Measurements from ENCODE around the gene AKR1C8.

DNA sequence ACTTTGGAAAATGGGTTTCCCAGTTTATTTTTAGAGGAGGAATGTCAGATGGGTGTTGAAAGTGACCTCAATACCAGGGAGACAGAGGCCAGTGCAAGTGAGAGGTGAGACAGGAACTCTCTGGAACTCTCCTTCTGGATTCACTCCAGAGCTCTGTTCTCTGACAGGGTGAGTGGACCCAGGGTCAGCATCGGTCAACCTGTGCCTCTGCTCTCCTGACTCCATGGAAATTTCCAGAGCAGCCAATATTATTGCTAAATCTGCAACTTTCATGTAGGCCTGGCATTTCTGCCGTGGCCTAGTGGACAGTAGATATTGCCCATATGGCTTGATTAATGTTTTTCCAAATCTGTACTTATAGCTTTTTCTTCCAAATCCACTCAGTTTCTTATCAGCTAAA lies 31.9 kb upstream of the AKR1C8 start:
- TF ChIP-seq POLR2A (IDR thresholded peaks at IDR 0.05; ENCODE audit: insufficient read depth in 1 of 2, low read depth in 2 of 2, low read length in 2 of 2), result no peak
- TF ChIP-seq SRSF9 (IDR thresholded peaks at IDR 0.05; ENCODE audit: borderline replicate concordance, insufficient read depth, low read depth, low read length, poor library complexity, severe bottlenecking), result no peak
- TF ChIP-seq ZMAT3 (CRISPR knock-in tag; conservative IDR thresholded peaks at IDR 0.05), result no peak
- TF ChIP-seq, protein P1, sequence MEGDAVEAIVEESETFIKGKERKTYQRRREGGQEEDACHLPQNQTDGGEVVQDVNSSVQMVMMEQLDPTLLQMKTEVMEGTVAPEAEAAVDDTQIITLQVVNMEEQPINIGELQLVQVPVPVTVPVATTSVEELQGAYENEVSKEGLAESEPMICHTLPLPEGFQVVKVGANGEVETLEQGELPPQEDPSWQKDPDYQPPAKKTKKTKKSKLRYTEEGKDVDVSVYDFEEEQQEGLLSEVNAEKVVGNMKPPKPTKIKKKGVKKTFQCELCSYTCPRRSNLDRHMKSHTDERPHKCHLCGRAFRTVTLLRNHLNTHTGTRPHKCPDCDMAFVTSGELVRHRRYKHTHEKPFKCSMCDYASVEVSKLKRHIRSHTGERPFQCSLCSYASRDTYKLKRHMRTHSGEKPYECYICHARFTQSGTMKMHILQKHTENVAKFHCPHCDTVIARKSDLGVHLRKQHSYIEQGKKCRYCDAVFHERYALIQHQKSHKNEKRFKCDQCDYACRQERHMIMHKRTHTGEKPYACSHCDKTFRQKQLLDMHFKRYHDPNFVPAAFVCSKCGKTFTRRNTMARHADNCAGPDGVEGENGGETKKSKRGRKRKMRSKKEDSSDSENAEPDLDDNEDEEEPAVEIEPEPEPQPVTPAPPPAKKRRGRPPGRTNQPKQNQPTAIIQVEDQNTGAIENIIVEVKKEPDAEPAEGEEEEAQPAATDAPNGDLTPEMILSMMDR (CRISPR knock-in tag; IDR thresholded peaks at IDR 0.05), result no peak
- TF ChIP-seq, protein P2, sequence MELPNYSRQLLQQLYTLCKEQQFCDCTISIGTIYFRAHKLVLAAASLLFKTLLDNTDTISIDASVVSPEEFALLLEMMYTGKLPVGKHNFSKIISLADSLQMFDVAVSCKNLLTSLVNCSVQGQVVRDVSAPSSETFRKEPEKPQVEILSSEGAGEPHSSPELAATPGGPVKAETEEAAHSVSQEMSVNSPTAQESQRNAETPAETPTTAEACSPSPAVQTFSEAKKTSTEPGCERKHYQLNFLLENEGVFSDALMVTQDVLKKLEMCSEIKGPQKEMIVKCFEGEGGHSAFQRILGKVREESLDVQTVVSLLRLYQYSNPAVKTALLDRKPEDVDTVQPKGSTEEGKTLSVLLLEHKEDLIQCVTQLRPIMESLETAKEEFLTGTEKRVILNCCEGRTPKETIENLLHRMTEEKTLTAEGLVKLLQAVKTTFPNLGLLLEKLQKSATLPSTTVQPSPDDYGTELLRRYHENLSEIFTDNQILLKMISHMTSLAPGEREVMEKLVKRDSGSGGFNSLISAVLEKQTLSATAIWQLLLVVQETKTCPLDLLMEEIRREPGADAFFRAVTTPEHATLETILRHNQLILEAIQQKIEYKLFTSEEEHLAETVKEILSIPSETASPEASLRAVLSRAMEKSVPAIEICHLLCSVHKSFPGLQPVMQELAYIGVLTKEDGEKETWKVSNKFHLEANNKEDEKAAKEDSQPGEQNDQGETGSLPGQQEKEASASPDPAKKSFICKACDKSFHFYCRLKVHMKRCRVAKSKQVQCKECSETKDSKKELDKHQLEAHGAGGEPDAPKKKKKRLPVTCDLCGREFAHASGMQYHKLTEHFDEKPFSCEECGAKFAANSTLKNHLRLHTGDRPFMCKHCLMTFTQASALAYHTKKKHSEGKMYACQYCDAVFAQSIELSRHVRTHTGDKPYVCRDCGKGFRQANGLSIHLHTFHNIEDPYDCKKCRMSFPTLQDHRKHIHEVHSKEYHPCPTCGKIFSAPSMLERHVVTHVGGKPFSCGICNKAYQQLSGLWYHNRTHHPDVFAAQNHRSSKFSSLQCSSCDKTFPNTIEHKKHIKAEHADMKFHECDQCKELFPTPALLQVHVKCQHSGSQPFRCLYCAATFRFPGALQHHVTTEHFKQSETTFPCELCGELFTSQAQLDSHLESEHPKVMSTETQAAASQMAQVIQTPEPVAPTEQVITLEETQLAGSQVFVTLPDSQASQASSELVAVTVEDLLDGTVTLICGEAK (IDR thresholded peaks at IDR 0.05), result no peak
- TF ChIP-seq, protein P2 (CRISPR knock-in tag; IDR thresholded peaks at IDR 0.05), result no peak
- TF ChIP-seq, protein P3, sequence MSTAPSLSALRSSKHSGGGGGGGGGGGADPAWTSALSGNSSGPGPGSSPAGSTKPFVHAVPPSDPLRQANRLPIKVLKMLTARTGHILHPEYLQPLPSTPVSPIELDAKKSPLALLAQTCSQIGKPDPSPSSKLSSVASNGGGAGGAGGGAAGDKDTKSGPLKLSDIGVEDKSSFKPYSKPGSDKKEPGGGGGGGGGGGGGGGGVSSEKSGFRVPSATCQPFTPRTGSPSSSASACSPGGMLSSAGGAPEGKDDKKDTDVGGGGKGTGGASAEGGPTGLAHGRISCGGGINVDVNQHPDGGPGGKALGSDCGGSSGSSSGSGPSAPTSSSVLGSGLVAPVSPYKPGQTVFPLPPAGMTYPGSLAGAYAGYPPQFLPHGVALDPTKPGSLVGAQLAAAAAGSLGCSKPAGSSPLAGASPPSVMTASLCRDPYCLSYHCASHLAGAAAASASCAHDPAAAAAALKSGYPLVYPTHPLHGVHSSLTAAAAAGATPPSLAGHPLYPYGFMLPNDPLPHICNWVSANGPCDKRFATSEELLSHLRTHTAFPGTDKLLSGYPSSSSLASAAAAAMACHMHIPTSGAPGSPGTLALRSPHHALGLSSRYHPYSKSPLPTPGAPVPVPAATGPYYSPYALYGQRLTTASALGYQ (CRISPR knock-in tag; IDR thresholded peaks at IDR 0.05), result no peak
- TF ChIP-seq, protein P4, sequence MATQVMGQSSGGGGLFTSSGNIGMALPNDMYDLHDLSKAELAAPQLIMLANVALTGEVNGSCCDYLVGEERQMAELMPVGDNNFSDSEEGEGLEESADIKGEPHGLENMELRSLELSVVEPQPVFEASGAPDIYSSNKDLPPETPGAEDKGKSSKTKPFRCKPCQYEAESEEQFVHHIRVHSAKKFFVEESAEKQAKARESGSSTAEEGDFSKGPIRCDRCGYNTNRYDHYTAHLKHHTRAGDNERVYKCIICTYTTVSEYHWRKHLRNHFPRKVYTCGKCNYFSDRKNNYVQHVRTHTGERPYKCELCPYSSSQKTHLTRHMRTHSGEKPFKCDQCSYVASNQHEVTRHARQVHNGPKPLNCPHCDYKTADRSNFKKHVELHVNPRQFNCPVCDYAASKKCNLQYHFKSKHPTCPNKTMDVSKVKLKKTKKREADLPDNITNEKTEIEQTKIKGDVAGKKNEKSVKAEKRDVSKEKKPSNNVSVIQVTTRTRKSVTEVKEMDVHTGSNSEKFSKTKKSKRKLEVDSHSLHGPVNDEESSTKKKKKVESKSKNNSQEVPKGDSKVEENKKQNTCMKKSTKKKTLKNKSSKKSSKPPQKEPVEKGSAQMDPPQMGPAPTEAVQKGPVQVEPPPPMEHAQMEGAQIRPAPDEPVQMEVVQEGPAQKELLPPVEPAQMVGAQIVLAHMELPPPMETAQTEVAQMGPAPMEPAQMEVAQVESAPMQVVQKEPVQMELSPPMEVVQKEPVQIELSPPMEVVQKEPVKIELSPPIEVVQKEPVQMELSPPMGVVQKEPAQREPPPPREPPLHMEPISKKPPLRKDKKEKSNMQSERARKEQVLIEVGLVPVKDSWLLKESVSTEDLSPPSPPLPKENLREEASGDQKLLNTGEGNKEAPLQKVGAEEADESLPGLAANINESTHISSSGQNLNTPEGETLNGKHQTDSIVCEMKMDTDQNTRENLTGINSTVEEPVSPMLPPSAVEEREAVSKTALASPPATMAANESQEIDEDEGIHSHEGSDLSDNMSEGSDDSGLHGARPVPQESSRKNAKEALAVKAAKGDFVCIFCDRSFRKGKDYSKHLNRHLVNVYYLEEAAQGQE (IDR thresholded peaks at IDR 0.05; ENCODE audit: borderline replicate concordance in 1 of 2, low read depth in 1 of 2, low read length in 2 of 2), result no peak
- no peak for TF ChIP-seq ZNF24 (IDR thresholded peaks at IDR 0.05)
- TF ChIP-seq BCL6 (CRISPR knock-in tag; IDR thresholded peaks at IDR 0.05), result no peak
- TF ChIP-seq MXI1 (IDR thresholded peaks at IDR 0.05; ENCODE audit: borderline replicate concordance, low read depth, low read length), result no peak
- no peak for TF ChIP-seq POGZ (CRISPR knock-in tag; IDR thresholded peaks at IDR 0.05)
- TF ChIP-seq KDM5B (CRISPR knock-in tag; IDR thresholded peaks at IDR 0.05; ENCODE audit: borderline replicate concordance), result no peak

Data from HepG2 (cell line).